Measurements from ENCODE around the gene MTFMT. TPM values are rescaled to one million over a fixed set of nuclear protein-coding genes. Genes with fewer than 3 reads are reported as not detected.

MTFMT gene
- total and polyA plus RNA-seq, 2 of the 4 experiments (the other 2 are of a cell fraction) = 8.9 to 21.3 TPM

- CTCF ChIA-PET = interaction anchor here (0.5 kb wide), 1 partner anchor 37 kb away, joined by 4 read pairs; no protein-coding TSS in a partner anchor
Measured at GRCh38 chr15:64970698-64971097, 58.7 kb downstream of the MTFMT start.

More at GRCh38 chr15:64970698-64971097, 58.7 kb downstream of the MTFMT start:
- H2AK9ac ChIP-seq (replicated peaks; ENCODE audit: low read depth, low read length, poor library complexity) = no peak overlapping the region
- ATAC-seq (ENCODE audit: low read depth) (no peak), DNase-seq (no peak)
- H4K8ac ChIP-seq (ENCODE audit: low read depth in 2 of 2, low read length in 2 of 2) = no peak overlapping the region
- no peak overlapping the region for H3K27ac ChIP-seq (ENCODE audit: insufficient read depth, low read length)
- H3K23ac ChIP-seq (ENCODE audit: low read depth, low read length) = no peak overlapping the region
- no peak overlapping the region for H4K91ac ChIP-seq (ENCODE audit: insufficient read depth, low read depth, low read length)
- no peak overlapping the region for H2AK5ac ChIP-seq (ENCODE audit: low read depth, low read length)
- H4K5ac ChIP-seq (ENCODE audit: low read depth, low read length) = no peak overlapping the region
- no peak overlapping the region for H2BK15ac ChIP-seq (ENCODE audit: low read depth, low read length)
- H3K14ac ChIP-seq (replicated peaks; ENCODE audit: low read depth, low read length) = no peak overlapping the region
- intact Hi-C loops (cut with micrococcal nuclease) (no loop called here), dilution Hi-C loops (cut with HindIII; ENCODE audit: low sequenced_read_pairs, unreplicated experiment) (no loop called here), in situ Hi-C loops (cut with MboI; ENCODE audit: low sequenced_read_pairs) (no loop called here)
- no peak overlapping the region for H2BK5ac ChIP-seq (ENCODE audit: low read depth, low read length, poor library complexity, severe bottlenecking)
- H3K9me3 ChIP-seq (ENCODE audit: control insufficient read depth, insufficient read depth, low read length) = no peaks in the 10 kb centered on the region
- 100% methylated on average over 2 of the region's 7 CpGs; no CpG with 5 or more reads in 1 of the 2 experiments for WGBS, 2 experiments (ENCODE audit: extremely low coverage in 2 of 2, insufficient read length in 1 of 2)
- no peaks in the 10 kb centered on the region for H3K9me1 ChIP-seq (ENCODE audit: insufficient read depth, low read length)
- no peak overlapping the region for H3K9ac ChIP-seq (ENCODE audit: low read depth, low read length)
- H3K56ac ChIP-seq (ENCODE audit: extremely low read depth, insufficient read depth, low read length) = no peak overlapping the region
- H3K79me1 ChIP-seq (ENCODE audit: low read depth in 1 of 2, low read length in 2 of 2) = no peaks in the 10 kb centered on the region; a peak in 1 of 4 replicates
- H2BK120ac ChIP-seq (ENCODE audit: low read depth, low read length) = no peak overlapping the region
- no peak overlapping the region for H3K4me2 ChIP-seq (ENCODE audit: low read depth, low read length)
- H3K4ac ChIP-seq (ENCODE audit: low read depth, low read length) = no peak overlapping the region
- no peak overlapping the region for H3K4me3 ChIP-seq (ENCODE audit: insufficient read depth, low read depth, low read length)
- no peak overlapping the region for H3K18ac ChIP-seq (ENCODE audit: low read depth, low read length)
- BruUV-seq (replicated peaks) = no TSS peak
- TF ChIP-seq MAFK (IDR thresholded peaks at IDR 0.05; ENCODE audit: low read depth, low read length) (no peak), RAD21 (IDR thresholded peaks at IDR 0.05; ENCODE audit: low read length) (no peak), BHLHE40 (IDR thresholded peaks at IDR 0.05; ENCODE audit: low read depth, low read length) (no peak), FOS (IDR thresholded peaks at IDR 0.05; ENCODE audit: low read depth, low read length) (no peak), ELK1 (IDR thresholded peaks at IDR 0.05; ENCODE audit: borderline replicate concordance, low read depth, low read length) (no peak), SMC3 (IDR thresholded peaks at IDR 0.05; ENCODE audit: low read depth, low read length) (no peak), RFX5 (IDR thresholded peaks at IDR 0.05; ENCODE audit: low read depth, low read length) (no peak), MXI1 (IDR thresholded peaks at IDR 0.05; ENCODE audit: borderline replicate concordance, low read depth, low read length) (no peak), NFE2L2 (IDR thresholded peaks at IDR 0.05; ENCODE audit: low read depth, low read length) (no peak), CEBPB (IDR thresholded peaks at IDR 0.05; ENCODE audit: low read depth, low read length) (no peak), POLR2A (IDR thresholded peaks at IDR 0.05; ENCODE audit: low read depth, low read length) (no peak), MAZ (IDR thresholded peaks at IDR 0.05; ENCODE audit: borderline replicate concordance, low read depth, low read length) (no peak), USF2 (IDR thresholded peaks at IDR 0.05; ENCODE audit: low read depth, low read length) (no peak), CTCF (conservative IDR thresholded peaks at IDR 0.05; ENCODE audit: low read depth, low read length) (no peak), CHD1 (IDR thresholded peaks at IDR 0.05; ENCODE audit: low read depth, low read length) (no peak), RCOR1 (IDR thresholded peaks at IDR 0.05; ENCODE audit: insufficient replicate concordance, low read length) (no peak)
- H3K36me3 ChIP-seq (ENCODE audit: control insufficient read depth, insufficient read depth, low read length) = peaks cover 47% of the 10 kb centered on the region
- POLR2A ChIA-PET (ENCODE audit: unreplicated experiment) = interaction anchor here (0.6 kb wide), 1 partner anchor 326 kb away, joined by 4 read pairs; no protein-coding TSS in a partner anchor
- H4K20me1 ChIP-seq (ENCODE audit: insufficient read depth, low read length) = no peaks in the 10 kb centered on the region
- H2BK20ac ChIP-seq (ENCODE audit: low read depth, low read length) = no peak overlapping the region
- no peak overlapping the region for H2AFZ ChIP-seq (replicated peaks; ENCODE audit: low read length, poor library complexity)
- no peaks in the 10 kb centered on the region for H3K27me3 ChIP-seq (ENCODE audit: control insufficient read depth, insufficient read depth, low read length)
- H3K4me1 ChIP-seq (ENCODE audit: control insufficient read depth, insufficient read depth, low read length) = no peaks in the 10 kb centered on the region

All from IMR-90 (cell line).